ENCODE measurements around the gene BBS12. TPM values are rescaled to one million over a fixed set of nuclear protein-coding genes. Genes with fewer than 3 reads are reported as not detected.

Gene BBS12
- total RNA-seq, 4 donors from 2014 or later: 10.3 to 15.2 (median 12.3) TPM

- no peak for TF ChIP-seq POLR2A (IDR thresholded peaks at IDR 0.05)
- no peak for TF ChIP-seq CTCF (IDR thresholded peaks at IDR 0.05)
- Histone ChIP-seq H3K4me3 (replicated peaks in 1 of 3) (no peak overlapping the region), H3K27me3 (no peaks in the 10 kb centered on the region), H3K4me1 (peaks cover 0 to 2% of the 10 kb centered on the region in 2 donors), H3K36me3 (no peaks in the 10 kb centered on the region), H3K27ac (no peak overlapping the region), H3K9me3 (no peaks in the 10 kb centered on the region)
- WGBS, 2 donors: 95 to 96% methylated on average over 4 of the region's 4 CpGs
- intact Hi-C loops (cut with DNase I): no loop called here
- no peak for DNase-seq
These were observed 56.4 kb downstream of the BBS12 start for GRCh38 chr4:122788935-122789334.

GRCh38 chr4:122793811-122794210, 61.3 kb downstream of the BBS12 start:
- Histone ChIP-seq H3K27me3 (no peaks in the 10 kb centered on the region), H3K9me3 (no peaks in the 10 kb centered on the region), H3K4me3 (replicated peaks in 1 of 3) (no peak overlapping the region), H3K36me3 (no peaks in the 10 kb centered on the region), H3K27ac (no peak overlapping the region), H3K4me1 (peaks cover 4 to 11% of the 10 kb centered on the region in 2 donors)
- intact Hi-C loops (cut with DNase I): no loop called here
- TF ChIP-seq CTCF (IDR thresholded peaks at IDR 0.05) (no peak), POLR2A (IDR thresholded peaks at IDR 0.05) (no peak)
- DNase-seq: no peak

Other genes starting within 250 kb of the BBS12 start
- not detected for gene IL21, start 111.6 kb upstream of the BBS12 start, total RNA-seq
- gene FGF2, start 94.1 kb downstream of the BBS12 start, total RNA-seq: 1 to 10 TPM; 3.0 to 8.9 (median 3.5) TPM
- gene NUDT6, start 189.9 kb downstream of the BBS12 start, total RNA-seq: 10 to 100 TPM in 3 of 4 donors, 1 to 10 TPM in 1; 6.3 to 24.8 (median 13.9) TPM